Ovary (tissue), 9 donors: ENCODE results near the gene PPP2R2B. TPM values are rescaled to one million over a fixed set of nuclear protein-coding genes. Genes with fewer than 3 reads are reported as not detected.

Experiments used
- DNase-seq, 5 donors: peaks; one replicate each; pipeline ENCODE4 v3.0.0-alpha.2; 2019 to 2020
- H3K27ac ChIP-seq, 2 donors: fragments of 200-600 bp; one replicate each; pipeline versions ENCODE4 v1.5.1 to v1.8.0; 2019 to 2022
- H3K27me3 ChIP-seq: fragments of 200-600 bp; one replicate; pipeline ENCODE4 v1.8.0; 2022
- H3K36me3 ChIP-seq: fragments of 200-600 bp; sonication (generic); one replicate; pipeline ENCODE4 v1.5.1; 2019
- H3K4me1 ChIP-seq: one replicate; pipeline ENCODE4 v1.8.1; 2013; ENCODE audit warnings: mild to moderate bottlenecking, moderate library complexity; ENCODE audit not compliant: insufficient read depth
- H3K4me3 ChIP-seq: fragments of 200-600 bp; sonication (generic); one replicate; pipeline ENCODE4 v1.5.1; 2017
- H3K9me3 ChIP-seq, 2 donors: fragments of 200-600 bp in 1 of 2; sonication (generic) in 1 of 2; one replicate each; pipeline versions ENCODE4 v1.5.1 to v1.8.1; 2013 to 2019; ENCODE audit warnings: mild to moderate bottlenecking in 1 of 2, moderate library complexity in 1 of 2
- EP300 ChIP-seq: sonication (generic); formaldehyde crosslinking; IDR thresholded peaks from one replicate; pipeline ENCODE4 v1.6.1; 2017; ENCODE audit warnings: antibody characterized with exemption
- POLR2A ChIP-seq: fragments of 450-650 bp; IDR thresholded peaks from one replicate; pipeline ENCODE4 v1.6.1; 2017; ENCODE audit warnings: antibody characterized with exemption, mild to moderate bottlenecking, moderate library complexity
- WGBS, 3 donors: extraction: QIAGEN DNeasy Blood & Tissue Kit in 1 of 3; methylation state at CpG; one replicate each; pipeline versions ENCODE4 v1.1.5 to v1.1.7; 2013 to 2017; 5-methylcytosine and 5-hydroxymethylcytosine counted together
- intact Hi-C, 4 donors: fragments of 100-400 bp; cut with DNase I; formaldehyde crosslinking; loops; one replicate each; pipeline versions ENCODE4 v1.11.0 to v1.15.1; 2022 to 2023
- polyA plus RNA-seq, 2 donors: library from polyadenylated mRNA; stranded (reverse); fragments of 200-250 nt in 1 of 2; fragments of 350-450 nt in 1 of 2; fragmentation: Illumina TruSeq in 1 of 2; extraction: RNeasy Lipid Tissue Mini Kit (QIAGEN cat#74804) in 1 of 2; gene quantifications; one replicate each; pipeline ENCODE4 v1.2.3, GENCODE V29; 2013 to 2014
- total RNA-seq, 7 donors: library from RNA; depleted of rRNA in 2 of 7; stranded (reverse); fragments of >200 nt in 2 of 7; fragmentation: NEBNext Ultra II Directional in 3 of 7; extraction: Animal tissue kit (Norgen Biotek cat#: 25700) in 3 of 7; gene quantifications; one replicate each; pipeline versions ENCODE4 v1.1.0 to v1.2.4, GENCODE V29; 2016 to 2023
- TF ChIP-seq, protein P1 (sequence below), 3 donors: fragments of 450-650 bp in 2 of 3; fragments of 200-600 bp in 1 of 3; IDR thresholded peaks; one replicate each; pipeline versions ENCODE4 v1.5.1 to v1.8.0; 2016 to 2022; ENCODE audit warnings: antibody characterized with exemption in 3 of 3, mild to moderate bottlenecking in 1 of 3
- donor health status: DM: no; HTN: no; CAD: no; lungs with moderate emphysema.
- donor health status: DM: no; HTN: no; CAD: no.
- donor health status: Bipolar disorder and iron deficiency.
- donor health status: DM: yes; HTN: yes; CAD: no.
- donor health status: DM: no; HTN: no; CAD: no.
- donor health status: DM: yes; HTN: yes; CAD: no.

The PPP2R2B gene
- total and polyA plus RNA-seq, 9 donors = 0.12 to 20.8 (median 1.2) TPM; not detected in 1

DNA sequence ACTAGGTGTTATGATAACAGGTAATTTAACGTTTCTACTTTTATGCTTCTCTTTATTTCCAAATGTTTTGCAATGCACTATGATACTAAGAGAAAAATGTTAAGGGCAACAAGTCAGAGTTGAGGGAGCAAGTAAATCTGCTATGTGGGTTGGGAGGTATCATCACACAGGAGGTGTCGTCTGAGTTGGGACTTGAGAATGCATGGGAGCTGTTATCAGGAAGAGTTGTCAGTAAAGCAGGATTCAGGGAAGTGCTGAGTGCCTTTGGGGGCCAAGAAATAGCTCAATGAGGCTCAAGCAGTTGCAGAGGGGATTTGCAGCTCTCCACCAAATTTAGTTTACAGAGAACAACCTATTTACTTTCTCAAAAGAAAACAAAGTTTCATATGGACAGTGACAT, 108.0 kb downstream of the PPP2R2B start:
- DNase-seq = no peak
- Histone ChIP-seq H3K27me3 (no peaks in the 10 kb centered on the region), H3K36me3 (no peaks in the 10 kb centered on the region), H3K4me3 (no peak overlapping the region), H3K27ac (no peak overlapping the region), H3K4me1 (no peaks in the 10 kb centered on the region), H3K9me3 (no peaks in the 10 kb centered on the region)
- WGBS, 3 donors = 31 to 44% (median 33%) methylated on average over 2 of the region's 2 CpGs
- intact Hi-C loops = no loop called here
- TF ChIP-seq, protein P1, sequence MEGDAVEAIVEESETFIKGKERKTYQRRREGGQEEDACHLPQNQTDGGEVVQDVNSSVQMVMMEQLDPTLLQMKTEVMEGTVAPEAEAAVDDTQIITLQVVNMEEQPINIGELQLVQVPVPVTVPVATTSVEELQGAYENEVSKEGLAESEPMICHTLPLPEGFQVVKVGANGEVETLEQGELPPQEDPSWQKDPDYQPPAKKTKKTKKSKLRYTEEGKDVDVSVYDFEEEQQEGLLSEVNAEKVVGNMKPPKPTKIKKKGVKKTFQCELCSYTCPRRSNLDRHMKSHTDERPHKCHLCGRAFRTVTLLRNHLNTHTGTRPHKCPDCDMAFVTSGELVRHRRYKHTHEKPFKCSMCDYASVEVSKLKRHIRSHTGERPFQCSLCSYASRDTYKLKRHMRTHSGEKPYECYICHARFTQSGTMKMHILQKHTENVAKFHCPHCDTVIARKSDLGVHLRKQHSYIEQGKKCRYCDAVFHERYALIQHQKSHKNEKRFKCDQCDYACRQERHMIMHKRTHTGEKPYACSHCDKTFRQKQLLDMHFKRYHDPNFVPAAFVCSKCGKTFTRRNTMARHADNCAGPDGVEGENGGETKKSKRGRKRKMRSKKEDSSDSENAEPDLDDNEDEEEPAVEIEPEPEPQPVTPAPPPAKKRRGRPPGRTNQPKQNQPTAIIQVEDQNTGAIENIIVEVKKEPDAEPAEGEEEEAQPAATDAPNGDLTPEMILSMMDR (IDR thresholded peaks at IDR 0.05) = no peak
- TF ChIP-seq EP300 (no peak), POLR2A (no peak)

DNA sequence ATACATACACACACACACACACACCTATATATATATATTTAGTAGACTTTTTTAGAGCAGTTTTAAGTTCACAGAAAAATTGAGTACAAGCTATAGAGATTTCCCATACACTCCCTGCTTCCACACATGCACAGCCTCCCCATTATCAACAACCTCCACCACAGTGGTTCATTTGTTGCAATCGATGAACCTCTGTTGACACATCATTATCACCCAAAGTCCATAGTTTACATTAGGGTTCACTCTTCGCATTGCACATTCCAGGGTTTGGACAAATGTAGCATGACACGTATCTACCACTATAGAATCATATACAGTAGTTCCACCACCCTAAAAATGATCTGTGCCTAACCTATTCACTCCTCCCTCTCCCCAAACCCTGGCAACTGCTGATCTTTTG, 111.0 kb downstream of the PPP2R2B start:
- Histone ChIP-seq H3K4me3 (no peak overlapping the region), H3K27ac (no peak overlapping the region), H3K9me3 (no peaks in the 10 kb centered on the region), H3K4me1 (no peaks in the 10 kb centered on the region), H3K27me3 (no peaks in the 10 kb centered on the region), H3K36me3 (no peaks in the 10 kb centered on the region)
- intact Hi-C loops = no loop called here
- DNase-seq = no peak
- 77 to 83% (median 80%) methylated on average over 3 of the region's 3 CpGs for WGBS, 3 donors
- TF ChIP-seq POLR2A (no peak), EP300 (no peak)
- TF ChIP-seq, protein P1 (IDR thresholded peaks at IDR 0.05) = no peak

- no peak for TF ChIP-seq EP300
- no peak for TF ChIP-seq POLR2A
- TF ChIP-seq, protein P1 (IDR thresholded peaks at IDR 0.05) = no peak
- no peaks in the 10 kb centered on the region for H3K9me3 ChIP-seq
- no peak overlapping the region for H3K27ac ChIP-seq
- DNase-seq = no peak
- H3K27me3 ChIP-seq = no peaks in the 10 kb centered on the region
- WGBS, 3 donors = 17 to 24% (median 19%) methylated on average over 1 of the region's 1 CpG
- H3K4me3 ChIP-seq = no peak overlapping the region
- intact Hi-C loops = no loop called here
- no peaks in the 10 kb centered on the region for H3K36me3 ChIP-seq
- no peaks in the 10 kb centered on the region for H3K4me1 ChIP-seq
Observed at GRCh38 chr5:146766013-146766412, 112.5 kb downstream of the PPP2R2B start.

DNA sequence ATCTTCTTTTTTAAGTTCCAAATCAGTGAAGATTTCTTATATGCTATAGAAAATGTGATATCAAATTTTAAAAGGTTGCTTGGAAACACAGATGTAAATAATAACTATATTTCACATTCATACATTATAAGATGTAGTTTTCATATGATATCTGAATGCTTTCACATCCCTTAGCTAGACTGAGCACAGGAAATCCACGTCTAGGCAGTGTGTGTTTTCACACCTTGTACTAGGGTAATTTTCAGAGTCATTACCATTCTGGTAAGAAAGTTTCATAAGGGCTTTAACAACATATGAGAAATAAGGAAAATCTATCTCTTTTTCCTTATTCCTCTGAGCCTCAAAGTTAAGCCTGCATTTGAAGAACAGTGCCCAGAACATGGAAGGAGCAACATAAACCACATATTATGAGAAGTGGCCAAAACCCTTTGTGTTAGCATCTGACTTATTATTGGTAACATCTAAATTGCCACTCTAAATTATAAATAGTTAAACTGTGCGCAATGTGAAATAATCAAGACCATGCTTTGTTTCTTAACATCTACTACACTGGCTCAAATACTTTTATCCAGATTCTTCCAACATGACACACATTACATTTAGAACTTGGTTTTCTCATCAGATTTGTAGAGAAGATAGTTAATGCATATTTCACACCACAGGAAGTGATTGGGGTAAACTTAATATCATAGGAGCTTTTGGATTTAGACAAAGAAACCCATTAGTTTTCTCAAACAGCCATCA, 113.3 kb downstream of the PPP2R2B start:
- H3K4me1 ChIP-seq = no peaks in the 10 kb centered on the region
- no peaks in the 10 kb centered on the region for H3K36me3 ChIP-seq
- 47 to 63% (median 54%) methylated on average over 2 of the region's 2 CpGs for WGBS, 3 donors
- H3K27ac ChIP-seq = no peak overlapping the region
- no peaks in the 10 kb centered on the region for H3K9me3 ChIP-seq
- no peaks in the 10 kb centered on the region for H3K27me3 ChIP-seq
- no peak overlapping the region for H3K4me3 ChIP-seq
- TF ChIP-seq, protein P1 (IDR thresholded peaks at IDR 0.05) = no peak
- TF ChIP-seq EP300 (no peak), POLR2A (no peak)
- DNase-seq = no peak
- intact Hi-C loops = no loop called here
